ENCODE measurements around the gene RBM14.

- TF ChIP-seq CTCF (IDR thresholded peaks at IDR 0.05; ENCODE audit: low read length) = no peak
- no peak for TF ChIP-seq EZH2 (optimal IDR thresholded peaks at IDR 0.05; ENCODE audit: low read depth, low read length)
- no peak for TF ChIP-seq EZH2phosphoT487 (IDR thresholded peaks at IDR 0.05; ENCODE audit: low read length)
These were observed 9.2 kb upstream of the RBM14 start for GRCh38 chr11:66607126-66607834.
